Epithelial cell of proximal tubule (primary cell): Measurements from ENCODE around the gene DDX59. TPM values are rescaled to one million over a fixed set of nuclear protein-coding genes. Genes with fewer than 3 reads are reported as not detected.

ENCODE experiments used
- DNase-seq: peaks from one replicate; pipeline ENCODE4 v3.0.0-alpha.2; 2011; ENCODE audit warnings: low read depth
- H3K4me3 ChIP-seq: 2 replicates; pipeline ENCODE4 v1.5.1; 2011; ENCODE audit warnings: low read depth, mild to moderate bottlenecking, low read length
- total RNA-seq: library from RNA; depleted of rRNA; stranded (reverse); fragments of >200 nt; gene quantifications from 2 replicates; pipeline ENCODE4 v1.2.3, GENCODE V29; 2015
- TF ChIP-seq, protein P1 (sequence below): conservative IDR thresholded peaks from 2 replicates; pipeline ENCODE4 v1.5.1; 2012; ENCODE audit warnings: low read depth, mild to moderate bottlenecking, low read length

Gene DDX59
- total RNA-seq, 1 donor from 2014 or later = 9.2 TPM

DNA sequence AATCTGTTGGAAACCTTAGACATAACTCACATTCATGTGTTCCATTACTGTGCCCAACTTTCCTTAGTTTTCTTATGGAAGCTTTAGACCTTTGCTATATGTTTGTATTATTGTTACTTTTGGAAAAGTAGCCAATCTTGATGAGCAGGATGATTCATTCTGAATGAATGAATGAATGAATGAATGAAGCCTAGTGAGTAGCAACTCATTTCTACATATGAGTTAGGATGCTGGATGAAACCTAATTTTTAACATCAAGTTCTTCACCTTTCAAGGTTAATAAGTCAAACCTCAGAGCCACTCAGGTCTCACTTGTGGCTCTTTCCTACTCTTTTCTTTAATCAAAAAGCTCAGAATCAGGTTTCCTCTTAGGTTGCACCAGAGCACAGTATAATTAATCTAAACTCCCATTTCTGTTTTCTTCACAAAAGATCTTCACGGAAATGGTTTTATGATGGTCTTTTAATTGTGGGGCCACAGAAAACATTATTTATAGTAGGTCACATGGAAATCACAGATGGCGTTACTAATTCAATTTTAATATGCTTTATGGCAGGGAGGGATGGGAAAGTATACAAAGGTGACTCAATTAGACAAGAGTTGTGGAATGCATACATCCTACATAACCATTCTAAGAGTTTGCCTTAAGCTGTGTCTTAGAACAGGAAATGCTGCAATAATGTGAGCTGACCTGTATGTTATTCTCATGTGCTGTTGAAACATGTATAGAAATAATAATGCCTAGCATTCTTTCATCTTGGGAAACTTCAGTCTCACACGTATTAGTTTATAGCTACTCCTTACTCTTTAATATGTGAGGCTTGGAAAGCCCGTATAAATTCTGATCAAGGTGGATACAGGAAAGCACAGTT, 4.5 kb upstream of the DDX59 start:
- no peak overlapping the region for H3K4me3 ChIP-seq
- TF ChIP-seq, protein P1, sequence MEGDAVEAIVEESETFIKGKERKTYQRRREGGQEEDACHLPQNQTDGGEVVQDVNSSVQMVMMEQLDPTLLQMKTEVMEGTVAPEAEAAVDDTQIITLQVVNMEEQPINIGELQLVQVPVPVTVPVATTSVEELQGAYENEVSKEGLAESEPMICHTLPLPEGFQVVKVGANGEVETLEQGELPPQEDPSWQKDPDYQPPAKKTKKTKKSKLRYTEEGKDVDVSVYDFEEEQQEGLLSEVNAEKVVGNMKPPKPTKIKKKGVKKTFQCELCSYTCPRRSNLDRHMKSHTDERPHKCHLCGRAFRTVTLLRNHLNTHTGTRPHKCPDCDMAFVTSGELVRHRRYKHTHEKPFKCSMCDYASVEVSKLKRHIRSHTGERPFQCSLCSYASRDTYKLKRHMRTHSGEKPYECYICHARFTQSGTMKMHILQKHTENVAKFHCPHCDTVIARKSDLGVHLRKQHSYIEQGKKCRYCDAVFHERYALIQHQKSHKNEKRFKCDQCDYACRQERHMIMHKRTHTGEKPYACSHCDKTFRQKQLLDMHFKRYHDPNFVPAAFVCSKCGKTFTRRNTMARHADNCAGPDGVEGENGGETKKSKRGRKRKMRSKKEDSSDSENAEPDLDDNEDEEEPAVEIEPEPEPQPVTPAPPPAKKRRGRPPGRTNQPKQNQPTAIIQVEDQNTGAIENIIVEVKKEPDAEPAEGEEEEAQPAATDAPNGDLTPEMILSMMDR = no peak
- no peak for DNase-seq

DNA sequence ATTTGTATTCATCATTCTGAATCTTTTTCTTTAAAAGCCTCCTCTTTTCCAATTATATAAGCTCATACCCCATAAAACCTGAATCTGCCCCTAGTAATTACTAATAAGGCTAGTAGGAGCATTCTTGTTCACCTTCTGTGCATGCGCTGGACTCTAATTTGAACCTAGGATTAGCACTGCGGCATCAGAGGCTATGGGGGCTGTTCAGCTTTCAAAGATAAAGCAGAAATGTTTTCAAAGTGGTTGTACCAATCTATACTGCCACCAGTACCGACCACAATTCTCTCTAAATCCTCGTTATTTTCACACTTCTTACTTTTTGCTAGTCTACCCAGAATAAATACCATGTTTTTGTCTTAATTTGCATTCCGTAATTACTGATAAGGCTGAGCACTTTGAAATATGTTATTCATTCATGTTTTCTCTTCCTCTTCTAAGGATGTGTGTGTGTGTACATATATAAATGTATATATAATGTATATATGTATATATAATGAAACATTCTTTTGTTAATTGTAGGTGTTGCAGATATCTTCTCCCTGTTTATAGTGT, 1.6 kb upstream of the DDX59 start:
- no peak for DNase-seq
- TF ChIP-seq, protein P1 = no peak
- H3K4me3 ChIP-seq = no peak overlapping the region

DNA sequence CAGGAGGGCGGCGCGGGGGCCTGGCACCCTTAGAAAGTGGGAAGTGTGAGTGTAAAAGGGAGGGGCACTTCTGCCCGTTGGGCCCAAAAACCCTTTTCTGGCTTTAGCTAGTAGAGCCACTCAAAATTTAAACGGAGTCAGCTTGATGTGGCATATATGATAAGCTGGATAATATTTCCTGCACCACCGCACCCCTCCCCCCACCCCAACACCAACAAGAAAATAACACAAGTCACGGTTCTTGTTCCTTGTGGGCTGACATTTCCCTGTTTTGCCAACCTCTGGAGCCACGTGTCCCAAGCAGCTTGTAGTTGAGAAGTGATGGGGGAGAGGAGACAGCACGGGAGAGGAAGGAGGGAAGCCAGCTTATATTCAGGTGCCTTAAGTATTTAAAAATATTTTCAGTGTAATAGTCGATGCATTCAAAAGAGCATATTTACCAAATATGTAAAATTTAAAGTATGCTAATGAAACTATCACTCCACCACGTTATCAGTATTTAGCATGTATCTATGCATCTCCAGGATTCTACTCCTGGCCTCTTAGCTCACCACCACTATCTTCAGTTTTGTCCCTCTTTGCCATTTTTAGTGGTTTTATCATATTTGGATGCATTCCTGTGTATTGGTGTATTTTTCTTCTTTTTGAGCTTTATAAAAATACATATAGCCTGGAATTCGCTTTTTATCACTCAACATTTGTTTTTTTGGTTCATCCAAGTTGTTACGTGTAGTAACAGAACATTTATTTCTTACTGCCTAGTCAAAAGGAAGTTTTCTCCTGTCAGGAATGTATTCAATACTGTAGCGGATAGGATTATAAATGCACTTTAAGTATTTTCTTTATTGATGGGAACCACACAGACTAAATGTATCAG, 773 bp upstream of the DDX59 start:
- TF ChIP-seq, protein P1 = no peak
- H3K4me3 ChIP-seq = peak overlapping the region; percentile 70
- no peak for DNase-seq

DNA sequence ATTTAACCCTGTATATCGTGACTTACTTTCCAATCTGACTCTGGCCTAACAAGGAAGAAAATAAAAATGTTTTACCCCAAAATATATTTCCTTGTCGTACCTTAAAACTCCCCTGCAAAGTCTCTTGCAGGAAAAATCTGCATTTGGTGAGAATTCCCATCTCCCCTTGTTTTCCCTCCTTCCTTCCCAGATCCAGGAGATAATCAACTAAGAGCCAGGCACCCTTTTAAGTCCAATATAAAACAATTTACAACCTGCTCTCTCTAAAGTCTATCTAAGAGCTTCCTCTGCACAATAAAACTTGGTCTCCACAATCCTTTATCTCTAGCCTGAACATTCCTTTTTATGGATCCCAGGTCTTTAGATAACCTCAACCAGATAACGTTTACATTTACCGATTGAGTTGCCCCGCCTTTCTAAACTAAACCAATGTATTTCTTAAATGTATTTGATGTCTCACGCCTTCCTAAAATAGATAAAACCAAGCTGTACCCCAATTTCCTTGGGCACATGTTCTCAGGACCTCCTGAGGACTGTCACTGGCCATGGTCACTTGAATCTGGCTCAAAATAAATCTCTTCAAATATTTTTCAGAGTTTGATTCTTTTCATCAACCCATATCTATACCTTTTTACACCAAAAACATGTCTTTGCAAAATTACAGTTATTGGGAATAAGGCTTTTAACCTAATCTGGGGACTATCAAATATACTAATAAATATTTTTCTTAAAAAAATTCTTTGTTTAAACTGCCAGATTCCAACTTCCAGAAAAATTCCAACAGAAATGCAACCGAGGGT, 993 bp downstream of the DDX59 start:
- no peak for DNase-seq
- TF ChIP-seq, protein P1 = no peak
- peak overlapping the region; percentile 70 for H3K4me3 ChIP-seq

DNA sequence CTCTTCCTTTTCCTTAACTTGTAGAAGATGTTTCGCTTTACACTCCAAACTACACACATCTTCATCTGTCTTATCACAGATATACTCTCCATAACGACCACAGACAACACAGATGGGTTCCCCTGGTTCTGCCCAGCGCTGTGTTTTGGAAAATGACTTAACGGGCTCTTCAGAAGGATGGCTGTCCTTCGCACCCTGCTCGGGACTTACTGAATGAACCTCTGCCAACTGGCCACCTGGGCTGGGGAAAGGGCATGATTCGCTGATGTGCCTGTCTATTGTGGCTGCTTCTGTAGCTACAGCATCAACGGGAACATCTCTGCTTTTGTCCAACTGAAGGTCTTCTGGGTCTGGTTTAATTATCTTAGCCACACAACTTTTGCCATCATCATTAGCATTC, 3.4 kb downstream of the DDX59 start:
- TF ChIP-seq, protein P1 = no peak
- DNase-seq = no peak
- no peak overlapping the region for H3K4me3 ChIP-seq

DNA sequence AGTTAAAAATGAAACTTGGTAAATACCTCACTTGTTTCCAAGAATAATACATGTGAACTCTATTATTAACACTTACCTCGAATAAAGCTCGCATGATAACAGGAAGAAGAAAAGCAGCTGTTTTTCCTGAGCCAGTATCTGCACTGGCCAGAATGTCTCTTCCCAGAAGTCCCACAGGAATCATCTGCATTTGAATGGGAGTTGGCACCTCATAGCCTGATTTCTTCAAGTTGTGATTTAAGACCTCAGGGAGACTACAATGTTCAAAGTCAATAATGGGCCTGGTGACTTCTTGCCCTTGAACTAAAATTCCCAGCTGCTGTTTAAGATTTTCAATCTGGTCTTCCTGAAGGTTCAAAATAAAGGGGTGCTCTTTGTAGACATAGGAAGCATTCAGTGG, 3.8 kb downstream of the DDX59 start:
- H3K4me3 ChIP-seq = no peak overlapping the region
- TF ChIP-seq, protein P1 = no peak
- no peak for DNase-seq
